Activated T-helper 1 cell treated with anti-CD3 and anti-CD28 coated beads, Interleukin-12 subunit alpha, Interleukin-12 subunit beta, Interleukin-2, Interleukin-4 antibody, amounts not matched to agents 30 ng/mL and 10 ng/mL and 1 ng/mL, durations not matched to agents 14 hours and 24 hours and 36 hours (primary cell): ENCODE measurements around the gene COPZ2. TPM values are rescaled to one million over a fixed set of nuclear protein-coding genes. Genes with fewer than 3 reads are reported as not detected.

Source experiments
- DNase-seq: peaks from one replicate; pipeline ENCODE4 v3.0.0; 2021; ENCODE audit warnings: low spot score
- H3K27ac Mint-ChIP-seq: one replicate; pipeline ENCODE4 v1.8.0; 2021; ENCODE audit warnings: mild to moderate bottlenecking, mixed read lengths
- H3K27me3 Mint-ChIP-seq: one replicate; pipeline ENCODE4 v1.8.0; 2022; ENCODE audit warnings: mild to moderate bottlenecking, moderate library complexity, mixed read lengths; ENCODE audit not compliant: insufficient read depth
- H3K36me3 Mint-ChIP-seq: one replicate; pipeline ENCODE4 v1.8.0; 2021; ENCODE audit warnings: low read depth, mixed read lengths
- H3K4me1 Mint-ChIP-seq: one replicate; pipeline ENCODE4 v1.8.0; 2021; ENCODE audit warnings: low read depth, mixed read lengths
- H3K4me3 Mint-ChIP-seq: one replicate; pipeline ENCODE4 v1.8.0; 2021; ENCODE audit warnings: mild to moderate bottlenecking, moderate library complexity, mixed read lengths
- H3K9me3 Mint-ChIP-seq: one replicate; pipeline ENCODE4 v1.8.0; 2021; ENCODE audit warnings: mixed read lengths
- intact Hi-C: fragments of 100-400 bp; cut with micrococcal nuclease; formaldehyde crosslinking; loops from one replicate; pipeline ENCODE4 v1.15.1; 2024
- total RNA-seq: library from RNA; stranded (reverse); gene quantifications from 2 replicates; pipeline ENCODE4 v1.2.3, GENCODE V29; 2022

COPZ2 gene
- total RNA-seq, 1 donor from 2014 or later = 3.4 TPM

GRCh38 chr17:47982645-47983390, 54.8 kb downstream of the COPZ2 start:
- Mint-ChIP-seq H3K36me3 (peaks cover 30% of the 10 kb centered on the region), H3K27ac (no peak overlapping the region)
- intact Hi-C loops = no loop called here

GRCh38 chr17:47982091-47982617, 55.4 kb downstream of the COPZ2 start:
- H3K36me3 Mint-ChIP-seq = peaks cover 36% of the 10 kb centered on the region
- no peaks in the 10 kb centered on the region for H3K27me3 Mint-ChIP-seq
- peaks cover 11% of the 10 kb centered on the region for H3K4me1 Mint-ChIP-seq
- no peak overlapping the region for H3K4me3 Mint-ChIP-seq
- no peaks in the 10 kb centered on the region for H3K9me3 Mint-ChIP-seq
- no peak for DNase-seq
- intact Hi-C loops = no loop called here
- H3K27ac Mint-ChIP-seq = no peak overlapping the region

More at GRCh38 chr17:47982645-47983390, 54.8 kb downstream of the COPZ2 start:
- Mint-ChIP-seq H3K4me3 (no peak overlapping the region), H3K9me3 (no peaks in the 10 kb centered on the region), H3K27me3 (no peaks in the 10 kb centered on the region), H3K4me1 (peaks cover 11% of the 10 kb centered on the region)
- DNase-seq = no peak

GRCh38 chr17:47981462-47981861, 56.1 kb downstream of the COPZ2 start:
- H3K4me1 Mint-ChIP-seq = peaks cover 11% of the 10 kb centered on the region
- DNase-seq = no peak
- intact Hi-C loops = no loop called here
- H3K4me3 Mint-ChIP-seq = no peak overlapping the region
- H3K9me3 Mint-ChIP-seq = no peaks in the 10 kb centered on the region
- H3K27me3 Mint-ChIP-seq = no peaks in the 10 kb centered on the region
- peaks cover 39% of the 10 kb centered on the region for H3K36me3 Mint-ChIP-seq
- no peak overlapping the region for H3K27ac Mint-ChIP-seq

GRCh38 chr17:47980541-47980940, 57.1 kb downstream of the COPZ2 start:
- H3K27me3 Mint-ChIP-seq = no peaks in the 10 kb centered on the region

GRCh38 chr17:47978324-47978723, 59.3 kb downstream of the COPZ2 start:
- Mint-ChIP-seq H3K4me3 (no peak overlapping the region), H3K9me3 (no peaks in the 10 kb centered on the region), H3K4me1 (peaks cover 19% of the 10 kb centered on the region), H3K27ac (no peak overlapping the region), H3K27me3 (no peaks in the 10 kb centered on the region), H3K36me3 (peaks cover 53% of the 10 kb centered on the region)
- peak; percentile 29 for DNase-seq
- intact Hi-C loops = loop anchor here (2.0 to 5.0 kb wide), 2 partner anchors 34 to 46 kb away; no protein-coding TSS in a partner anchor

More at GRCh38 chr17:47980541-47980940, 57.1 kb downstream of the COPZ2 start:
- intact Hi-C loops = no loop called here
- no peaks in the 10 kb centered on the region for H3K9me3 Mint-ChIP-seq
- peaks cover 43% of the 10 kb centered on the region for H3K36me3 Mint-ChIP-seq
- DNase-seq = no peak
- H3K27ac Mint-ChIP-seq = no peak overlapping the region
- peaks cover 11% of the 10 kb centered on the region for H3K4me1 Mint-ChIP-seq
- H3K4me3 Mint-ChIP-seq = no peak overlapping the region

Other genes starting within 250 kb of the COPZ2 start
- 18.6 and 21.6 TPM in 2 replicates for gene OSBPL7, start 216.0 kb downstream of the COPZ2 start, total RNA-seq
- 53.6 and 56.9 TPM in 2 replicates for gene MRPL10, start 206.3 kb downstream of the COPZ2 start, total RNA-seq
- gene LRRC46, start 206.1 kb downstream of the COPZ2 start, total RNA-seq = 0.39 and 0.70 TPM in 2 replicates
- 24.5 and 26.3 TPM in 2 replicates for gene SCRN2, start 196.5 kb downstream of the COPZ2 start, total RNA-seq
- gene SP6, start 186.6 kb downstream of the COPZ2 start, total RNA-seq = 0.05 and 0.12 TPM in 2 replicates
- gene SP2, start 141.6 kb downstream of the COPZ2 start, total RNA-seq = 24.0 and 26.3 TPM in 2 replicates
- 58.8 and 60.7 TPM in 2 replicates for gene PNPO, start 96.2 kb downstream of the COPZ2 start, total RNA-seq
- gene PRR15L, start 79.9 kb downstream of the COPZ2 start, total RNA-seq = not detected in 2 replicates
- gene CDK5RAP3, start 66.7 kb downstream of the COPZ2 start, total RNA-seq = 190 and 200 TPM in 2 replicates
- 86.6 and 92.0 TPM in 2 replicates for gene NFE2L1, start 10.6 kb upstream of the COPZ2 start, total RNA-seq
- 61.1 and 62.4 TPM in 2 replicates for gene CBX1, start 63.7 kb upstream of the COPZ2 start, total RNA-seq
- gene SNX11, start 70.0 kb upstream of the COPZ2 start, total RNA-seq = 31.1 and 37.1 TPM in 2 replicates